ENCODE results near the gene STAP2.

STAP2 gene

GRCh38 chr19:4297901-4298809 lies 40.5 kb downstream of the STAP2 start:
- no peaks in the 10 kb centered on the region for H3K36me3 ChIP-seq
- H3K27me3 ChIP-seq (ENCODE audit: insufficient read depth, low read depth, severe bottlenecking) = no peaks in the 10 kb centered on the region
- no peak for DNase-seq
- H3K9me3 ChIP-seq (ENCODE audit: severe bottlenecking) = no peaks in the 10 kb centered on the region
- no peak overlapping the region for H3K27ac ChIP-seq
- TF ChIP-seq, protein P1, sequence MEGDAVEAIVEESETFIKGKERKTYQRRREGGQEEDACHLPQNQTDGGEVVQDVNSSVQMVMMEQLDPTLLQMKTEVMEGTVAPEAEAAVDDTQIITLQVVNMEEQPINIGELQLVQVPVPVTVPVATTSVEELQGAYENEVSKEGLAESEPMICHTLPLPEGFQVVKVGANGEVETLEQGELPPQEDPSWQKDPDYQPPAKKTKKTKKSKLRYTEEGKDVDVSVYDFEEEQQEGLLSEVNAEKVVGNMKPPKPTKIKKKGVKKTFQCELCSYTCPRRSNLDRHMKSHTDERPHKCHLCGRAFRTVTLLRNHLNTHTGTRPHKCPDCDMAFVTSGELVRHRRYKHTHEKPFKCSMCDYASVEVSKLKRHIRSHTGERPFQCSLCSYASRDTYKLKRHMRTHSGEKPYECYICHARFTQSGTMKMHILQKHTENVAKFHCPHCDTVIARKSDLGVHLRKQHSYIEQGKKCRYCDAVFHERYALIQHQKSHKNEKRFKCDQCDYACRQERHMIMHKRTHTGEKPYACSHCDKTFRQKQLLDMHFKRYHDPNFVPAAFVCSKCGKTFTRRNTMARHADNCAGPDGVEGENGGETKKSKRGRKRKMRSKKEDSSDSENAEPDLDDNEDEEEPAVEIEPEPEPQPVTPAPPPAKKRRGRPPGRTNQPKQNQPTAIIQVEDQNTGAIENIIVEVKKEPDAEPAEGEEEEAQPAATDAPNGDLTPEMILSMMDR (IDR thresholded peaks at IDR 0.05; ENCODE audit: low read depth, low read length) = no peak
- H3K4me3 ChIP-seq (ENCODE audit: low read depth, low read length) = no peak overlapping the region

- no peak overlapping the region for H3K4me3 ChIP-seq (ENCODE audit: low read depth, low read length)
- TF ChIP-seq, protein P1 (IDR thresholded peaks at IDR 0.05; ENCODE audit: low read depth, low read length) = no peak
- DNase-seq = no peak
- H3K36me3 ChIP-seq = no peaks in the 10 kb centered on the region; the same call in 1 of the 2 replicates
- no peaks in the 10 kb centered on the region for H3K27me3 ChIP-seq (ENCODE audit: insufficient read depth, low read depth, severe bottlenecking)
- no peak overlapping the region for H3K27ac ChIP-seq
- H3K9me3 ChIP-seq (ENCODE audit: severe bottlenecking) = no peaks in the 10 kb centered on the region
Measured at GRCh38 chr19:4295972-4296771, 42.5 kb downstream of the STAP2 start.

DNA sequence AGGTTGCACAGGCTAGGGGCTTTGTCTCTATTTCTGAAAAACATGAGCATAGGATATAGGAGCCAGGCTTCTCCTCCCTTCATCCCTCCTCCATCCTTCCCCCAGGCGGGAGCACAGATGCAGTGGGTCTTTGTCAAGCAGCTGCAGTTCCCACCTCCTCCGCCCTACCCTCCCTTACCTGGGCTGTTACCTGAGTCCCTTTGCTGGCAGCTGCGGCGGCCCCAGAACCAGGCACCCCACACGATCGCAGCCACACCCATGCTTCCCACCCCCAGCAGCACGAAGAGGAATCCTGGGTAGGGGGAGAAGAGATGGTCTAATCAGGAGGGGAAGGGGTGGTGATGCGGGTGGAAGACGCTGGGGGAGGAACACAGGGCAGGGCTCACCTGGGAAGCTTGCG lies 44.2 kb downstream of the STAP2 start:
- DNase-seq = no peak
- Histone ChIP-seq H3K27me3 (ENCODE audit: insufficient read depth, low read depth, severe bottlenecking) (no peaks in the 10 kb centered on the region), H3K27ac (no peak overlapping the region), H3K4me3 (ENCODE audit: low read depth, low read length) (no peak overlapping the region), H3K36me3 (no peaks in the 10 kb centered on the region; the same call in 1 of the 2 replicates), H3K9me3 (ENCODE audit: severe bottlenecking) (no peaks in the 10 kb centered on the region)
- TF ChIP-seq, protein P1 (IDR thresholded peaks at IDR 0.05; ENCODE audit: low read depth, low read length) = no peak

DNA sequence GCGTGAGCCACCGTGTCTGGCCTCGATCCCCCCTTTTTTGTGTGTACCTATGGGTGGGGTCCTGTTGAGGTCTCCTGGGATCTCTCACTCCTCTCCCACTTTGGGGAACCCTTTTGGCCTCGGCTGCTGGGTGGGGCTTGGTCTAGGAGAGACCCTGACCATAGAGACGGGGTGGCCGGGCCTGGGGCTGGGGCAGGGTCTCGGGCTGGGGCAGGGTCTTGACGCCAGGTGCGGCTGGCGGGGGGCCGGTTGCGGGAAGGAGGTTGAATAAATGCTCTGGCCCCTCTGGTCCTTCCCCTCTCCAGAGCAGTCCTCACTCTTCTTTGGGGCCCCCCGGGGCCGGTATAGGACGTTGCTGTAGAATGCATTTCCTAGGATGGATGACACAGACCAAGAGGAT lies 46.1 kb downstream of the STAP2 start:
- no peak overlapping the region for H3K4me3 ChIP-seq (ENCODE audit: low read depth, low read length)
- no peaks in the 10 kb centered on the region for H3K9me3 ChIP-seq (ENCODE audit: severe bottlenecking)
- peaks cover 7% of the 10 kb centered on the region for H3K36me3 ChIP-seq
- no peak for DNase-seq
- no peak overlapping the region for H3K27ac ChIP-seq
- TF ChIP-seq, protein P1 (IDR thresholded peaks at IDR 0.05; ENCODE audit: low read depth, low read length) = no peak
- no peaks in the 10 kb centered on the region for H3K27me3 ChIP-seq (ENCODE audit: insufficient read depth, low read depth, severe bottlenecking)

DNA sequence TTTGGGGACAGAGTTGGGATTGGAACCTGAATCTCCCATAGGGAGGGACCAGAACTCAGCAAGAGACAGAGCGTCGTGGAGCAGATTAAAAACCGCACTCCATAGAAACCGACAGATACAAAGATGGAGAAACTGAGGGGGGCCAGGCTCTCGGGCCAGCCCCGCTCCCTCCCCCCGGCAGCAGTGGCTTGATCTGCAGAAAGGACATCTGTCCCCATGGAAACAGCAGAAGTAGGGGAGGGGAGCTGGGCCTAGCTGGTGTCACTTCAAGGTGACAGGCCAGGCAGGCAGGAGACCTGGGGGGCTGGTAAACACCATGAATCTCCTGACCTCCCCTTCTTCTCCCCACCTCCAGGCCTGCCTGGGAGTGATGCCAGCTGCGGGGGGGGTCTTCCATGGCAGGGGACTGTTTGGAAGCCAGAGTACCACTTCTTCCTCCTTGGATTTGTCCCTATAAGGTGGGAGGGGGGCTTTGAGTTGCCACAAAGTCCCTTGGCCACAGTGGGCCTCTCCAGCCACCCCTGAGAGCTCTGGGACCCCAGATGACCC lies 47.4 kb downstream of the STAP2 start:
- H3K9me3 ChIP-seq (ENCODE audit: severe bottlenecking) = no peaks in the 10 kb centered on the region
- H3K27me3 ChIP-seq (ENCODE audit: insufficient read depth, low read depth, severe bottlenecking) = no peaks in the 10 kb centered on the region
- TF ChIP-seq, protein P1 (IDR thresholded peaks at IDR 0.05; ENCODE audit: low read depth, low read length) = no peak
- H3K36me3 ChIP-seq = peaks cover 7% of the 10 kb centered on the region
- H3K27ac ChIP-seq = no peak overlapping the region
- DNase-seq = no peak
- H3K4me3 ChIP-seq (ENCODE audit: low read depth, low read length) = no peak overlapping the region
